K562 (cell line): ENCODE measurements around the gene NRXN3. TPM values are rescaled to one million over a fixed set of nuclear protein-coding genes. Genes with fewer than 3 reads are reported as not detected.

ENCODE experiments used
- ATAC-seq: fragments of 200-7000 bp; cut with Tn5 transposase; 3 replicates; pipeline ENCODE4 v1.9.1; 2020; ENCODE audit warnings: moderate library complexity
- BruUV-seq: library from RNA; stranded (reverse); fragments of 400-500 nt; replicated peaks from 2 replicates; lab custom pipeline; 2021; lab: Mats Ljungman, UMichigan
- CTCF ChIA-PET: fragments of 300-600 bp; formaldehyde crosslinking; extraction: SDS; loops from one replicate; lab custom pipeline; 2021; ENCODE audit warnings: low intra/inter-chr PET ratio; lab: Yijun Ruan, JAX
- POLR2A ChIA-PET: fragments of 300-600, 350-650 bp; sonication (Branson Sonifier 250); formaldehyde crosslinking; extraction: SDS; loops from one replicate; lab custom pipeline; 2021; ENCODE audit warnings: antibody characterized with exemption, inconsistent platforms; lab: Yijun Ruan, JAX
- DNase-seq, 4 experiments: peaks; one replicate each; pipeline versions ENCODE4 v3.0.0 to v3.0.0-alpha.2; 2011 to 2018; ENCODE audit warnings: low spot score in 3 of 4, mixed read lengths in 3 of 4; ENCODE audit errors: extremely low read depth in 1 of 4
- FAIRE-seq: peaks from 2 replicates; lab custom pipeline; 2011; peaks lifted over from hg19 to GRCh38; lab: Jason Lieb, UNC
- H2AFZ ChIP-seq: 2 replicates; pipeline ENCODE4 v1.6.0; 2011; ENCODE audit warnings: low read depth, low read length, control low read depth, inconsistent platforms
- H3K27ac ChIP-seq: fragments of 200-600 bp; 3 replicates; pipeline ENCODE4 v1.8.0; 2011; ENCODE audit warnings: low read depth, mild to moderate bottlenecking, control low read depth, inconsistent platforms, low read length, moderate library complexity, mixed read lengths; ENCODE audit errors: extremely low read depth
- H3K27me3 ChIP-seq, 2 experiments: fragments of 300-600 bp in 1 of 2; 2 replicates in 1 of 2; 3 replicates in 1 of 2; pipeline versions ENCODE4 v1.6.0 to v1.8.0; 2011; ENCODE audit warnings: inconsistent platforms in 2 of 2, low read length in 2 of 2, mild to moderate bottlenecking in 1 of 2, mixed read lengths in 1 of 2, moderate library complexity in 1 of 2; ENCODE audit not compliant: control insufficient read depth in 2 of 2, insufficient read depth in 2 of 2
- H3K36me3 ChIP-seq: fragments of 300-600 bp; 3 replicates; pipeline ENCODE4 v1.8.0; 2011; ENCODE audit warnings: mild to moderate bottlenecking, low read length, inconsistent platforms; ENCODE audit not compliant: control insufficient read depth, insufficient read depth
- H3K4me1 ChIP-seq, 2 experiments: fragments of 200-600 bp in 1 of 2; replicated peaks in 1 of 2; 2 replicates in 1 of 2; 3 replicates in 1 of 2; pipeline versions ENCODE4 v1.5.1 to v1.8.0; 2011; ENCODE audit warnings: inconsistent platforms in 2 of 2, low read length in 2 of 2, mild to moderate bottlenecking in 1 of 2, mixed read lengths in 1 of 2, moderate library complexity in 1 of 2; ENCODE audit not compliant: control insufficient read depth in 2 of 2, insufficient read depth in 2 of 2
- H3K4me2 ChIP-seq: 2 replicates; pipeline ENCODE4 v1.6.1; 2011; ENCODE audit warnings: low read length, control low read depth, inconsistent platforms, mixed read lengths; ENCODE audit not compliant: insufficient read depth
- H3K4me3 ChIP-seq: fragments of 200-600 bp; sonication (generic), shearing (Covaris generic); 2 replicates; pipeline ENCODE4 v1.5.1; 2016; ENCODE audit warnings: control low read depth, inconsistent platforms
- H3K79me2 ChIP-seq: fragments of 200-600 bp; 3 replicates; pipeline ENCODE4 v1.8.0; 2011; ENCODE audit warnings: low read length, inconsistent platforms; ENCODE audit not compliant: control insufficient read depth, insufficient read depth
- H3K9ac ChIP-seq, 2 experiments: 2 replicates each; pipeline versions ENCODE4 v1.6.0 to v1.6.1; 2011; ENCODE audit warnings: low read depth in 2 of 2, low read length in 2 of 2, control low read depth in 1 of 2, inconsistent platforms in 1 of 2, mild to moderate bottlenecking in 1 of 2, mixed read lengths in 1 of 2; ENCODE audit not compliant: insufficient read depth in 1 of 2
- H3K9me1 ChIP-seq: one replicate; pipeline ENCODE4 v1.6.0; 2011; ENCODE audit warnings: inconsistent platforms, mild to moderate bottlenecking, low read length, moderate library complexity; ENCODE audit not compliant: control insufficient read depth, insufficient read depth
- H3K9me3 ChIP-seq: replicated peaks from 2 replicates; pipeline ENCODE4 v1.5.1; 2011; ENCODE audit warnings: low read depth, low read length, inconsistent platforms; ENCODE audit not compliant: control insufficient read depth, insufficient read depth
- H4K20me1 ChIP-seq: replicated peaks from 2 replicates; pipeline ENCODE4 v1.6.1; 2011; ENCODE audit warnings: low read length, inconsistent platforms, mixed read lengths; ENCODE audit not compliant: control insufficient read depth, insufficient read depth
- HMG20A ChIP-seq: fragments of 450-650 bp; formaldehyde crosslinking; conservative IDR thresholded peaks from 2 replicates; pipeline ENCODE4 v1.4.0; 2020; ENCODE audit warnings: mild to moderate bottlenecking, mixed read lengths
- HNRNPK ChIP-seq: fragments of 200-400 bp; formaldehyde crosslinking; IDR thresholded peaks from one replicate; pipeline ENCODE4 v1.6.1; 2018; ENCODE audit warnings: mild to moderate bottlenecking, low read depth, low read length; ENCODE audit not compliant: poor library complexity, severe bottlenecking
- HOXB6 ChIP-seq: fragments of 250-450 bp; sonication (Bioruptor Pico); IDR thresholded peaks from 2 replicates; pipeline ENCODE4 v1.5.1; 2022; ENCODE audit warnings: mild to moderate bottlenecking, borderline replicate concordance
- THRAP3 ChIP-seq: fragments of 450-650 bp; IDR thresholded peaks from 2 replicates; pipeline ENCODE4 v1.6.1; 2016; ENCODE audit warnings: mild to moderate bottlenecking, inconsistent platforms, borderline replicate concordance
- ZNF143 ChIP-seq: sonication (generic); formaldehyde crosslinking; IDR thresholded peaks from 2 replicates; pipeline ENCODE4 v1.9.0; 2022; ENCODE audit warnings: mild to moderate bottlenecking, missing genetic modification reagents
- in situ Hi-C: fragments of 300-500 bp; cut with MboI; formaldehyde crosslinking; loops from 4 replicates; pipeline ENCODE4 v1.15.0; 2018; ENCODE audit warnings: inconsistent platforms, mixed read lengths
- intact Hi-C: fragments of 100-400 bp; cut with micrococcal nuclease; formaldehyde crosslinking; loops from 2 replicates; pipeline ENCODE4 v1.14.2; 2022
- polyA plus RNA-seq, 8 experiments: library from polyadenylated mRNA; depleted of rRNA in 4 of 8; stranded (reverse) in 5 of 8; unstranded in 3 of 8; fragments of >200 nt; fragmentation: Nextera tagmentation in 2 of 8; fragmentation: Illumina TruSeq in 1 of 8; extraction: Ambion mirVana in 2 of 8; extraction: Trizol in 1 of 8; gene quantifications; 2 replicates each; pipeline versions ENCODE4 v1.2.1 to v1.2.3, GENCODE V29; 2011 to 2014; ENCODE audit warnings: inconsistent platforms in 1 of 8, missing spikeins in 1 of 8
- total RNA-seq, 7 experiments: library from RNA; depleted of rRNA in 6 of 7; stranded (reverse); fragments of >200 nt in 6 of 7; fragmentation: Illumina TruSeq in 2 of 7; extraction: Trizol in 2 of 7; gene quantifications; 2 replicates each; pipeline versions ENCODE4 v1.2.1 to v1.2.3, GENCODE V29; 2011 to 2021; ENCODE audit warnings: low replicate concordance in 1 of 7
- TF ChIP-seq, protein P1 (sequence below): fragments of 250-450 bp; sonication (Bioruptor Pico); IDR thresholded peaks from 2 replicates; pipeline ENCODE4 v1.6.1; 2021; ENCODE audit warnings: mild to moderate bottlenecking
- TF ChIP-seq, protein P2 (sequence below): fragments of 450-650 bp; IDR thresholded peaks from 2 replicates; pipeline ENCODE4 v1.6.1; 2014; ENCODE audit warnings: low read depth, mild to moderate bottlenecking, moderate library complexity, borderline replicate concordance

NRXN3 gene
- total and polyA plus RNA-seq, 9 of the 15 experiments (the other 6 are each of a cell fraction or from before 2014, with no cell fraction given) = 0.09 TPM; not detected in 8

DNA sequence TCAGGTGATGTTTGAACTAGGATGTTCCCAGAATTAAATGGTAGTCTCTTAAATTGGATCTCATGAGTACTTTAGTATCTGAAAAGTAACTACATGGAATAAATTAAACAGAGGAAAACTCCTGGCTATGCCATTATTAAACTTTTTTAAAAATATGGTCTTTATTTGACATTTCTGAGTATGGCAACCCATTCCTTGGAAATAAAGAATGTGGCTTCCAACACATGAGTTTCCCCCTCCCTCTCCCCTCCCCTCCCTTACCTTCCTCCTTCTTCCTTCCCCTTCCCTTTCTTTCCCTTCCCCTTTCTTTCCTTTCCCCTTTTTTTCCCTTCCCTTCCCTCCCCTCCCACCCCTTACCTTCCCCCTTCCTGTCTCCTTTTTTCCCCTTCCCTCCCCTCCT is 1100.9 kb downstream of the NRXN3 start:
- no TSS peak for BruUV-seq
- in situ Hi-C loops (no loop called here), intact Hi-C loops (no loop called here)
- Histone ChIP-seq H3K4me1 (no peaks in the 10 kb centered on the region), H3K4me2 (no peak overlapping the region), H3K36me3 (no peaks in the 10 kb centered on the region), H3K9ac (no peak overlapping the region), H4K20me1 (no peaks in the 10 kb centered on the region), H3K9me1 (no peaks in the 10 kb centered on the region), H3K27ac (no peak overlapping the region), H3K27me3 (no peaks in the 10 kb centered on the region), H3K79me2 (no peaks in the 10 kb centered on the region), H3K9me3 (no peaks in the 10 kb centered on the region), H3K4me3 (no peak overlapping the region), H2AFZ (no peak overlapping the region)
- CTCF ChIA-PET = no interaction called here
- TF ChIP-seq, protein P1, sequence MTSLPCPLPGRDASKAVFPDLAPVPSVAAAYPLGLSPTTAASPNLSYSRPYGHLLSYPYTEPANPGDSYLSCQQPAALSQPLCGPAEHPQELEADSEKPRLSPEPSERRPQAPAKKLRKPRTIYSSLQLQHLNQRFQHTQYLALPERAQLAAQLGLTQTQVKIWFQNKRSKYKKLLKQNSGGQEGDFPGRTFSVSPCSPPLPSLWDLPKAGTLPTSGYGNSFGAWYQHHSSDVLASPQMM (CRISPR knock-in tag) = no peak
- no peak for TF ChIP-seq THRAP3
- TF ChIP-seq HOXB6 (CRISPR knock-in tag) = no peak
- TF ChIP-seq, protein P2, sequence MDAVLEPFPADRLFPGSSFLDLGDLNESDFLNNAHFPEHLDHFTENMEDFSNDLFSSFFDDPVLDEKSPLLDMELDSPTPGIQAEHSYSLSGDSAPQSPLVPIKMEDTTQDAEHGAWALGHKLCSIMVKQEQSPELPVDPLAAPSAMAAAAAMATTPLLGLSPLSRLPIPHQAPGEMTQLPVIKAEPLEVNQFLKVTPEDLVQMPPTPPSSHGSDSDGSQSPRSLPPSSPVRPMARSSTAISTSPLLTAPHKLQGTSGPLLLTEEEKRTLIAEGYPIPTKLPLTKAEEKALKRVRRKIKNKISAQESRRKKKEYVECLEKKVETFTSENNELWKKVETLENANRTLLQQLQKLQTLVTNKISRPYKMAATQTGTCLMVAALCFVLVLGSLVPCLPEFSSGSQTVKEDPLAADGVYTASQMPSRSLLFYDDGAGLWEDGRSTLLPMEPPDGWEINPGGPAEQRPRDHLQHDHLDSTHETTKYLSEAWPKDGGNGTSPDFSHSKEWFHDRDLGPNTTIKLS = no peak
- peak; percentile 51 for TF ChIP-seq HNRNPK
- TF ChIP-seq ZNF143 (CRISPR knock-in tag) = no peak
- no peak for TF ChIP-seq HMG20A
- DNase-seq (no peak), ATAC-seq (no peak), FAIRE-seq (no peak)
- POLR2A ChIA-PET = no interaction called here
